ENCODE measurements around the gene BMF. TPM values are rescaled to one million over a fixed set of nuclear protein-coding genes. Genes with fewer than 3 reads are reported as not detected.
A peak's percentile ranks its signal among the peaks of the same experiment; 100 is the strongest.

BMF gene
- total RNA-seq, 1 experiment from 2014 or later = 6.2 TPM

DNA sequence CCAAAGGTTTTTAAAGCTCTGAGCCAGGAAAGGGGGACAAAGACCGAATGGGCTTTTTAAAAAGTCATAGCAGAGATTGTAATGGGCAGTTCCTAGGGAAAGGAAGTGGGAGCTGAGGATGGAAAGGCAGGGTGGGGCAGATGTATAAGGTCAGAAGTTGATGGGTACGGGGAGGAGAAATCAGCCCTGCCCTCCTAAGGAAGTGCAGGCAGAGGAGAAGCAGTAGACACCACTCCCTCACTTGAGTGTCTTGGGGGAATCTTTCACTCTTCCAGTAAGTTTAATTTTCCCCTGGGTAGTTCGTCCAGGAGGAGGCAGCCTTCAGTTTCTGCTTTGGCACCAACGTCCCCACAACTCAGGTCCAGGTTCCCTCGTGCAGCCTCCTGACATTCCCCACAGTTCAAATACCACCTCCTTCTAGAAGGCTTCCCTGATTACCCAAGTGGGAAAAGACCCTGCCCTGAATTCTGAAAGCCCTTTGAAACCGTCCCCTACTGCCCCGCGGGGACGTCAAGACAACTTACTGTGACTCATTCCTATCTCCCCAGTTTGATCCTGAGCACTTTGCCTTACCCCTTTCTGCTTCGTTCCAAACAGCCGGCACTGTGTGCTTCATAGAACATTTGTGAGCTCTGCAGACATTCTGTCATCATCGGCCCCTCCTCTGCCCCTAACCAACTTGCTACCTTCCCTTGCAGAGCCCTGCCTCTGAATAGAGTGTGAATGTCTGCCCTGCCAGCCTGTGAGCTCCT lies 55.4 kb downstream of the BMF start:
- DNase-seq (ENCODE audit: low read depth in 1 of 2, low spot score in 2 of 2) = peak in 1 of 2 experiments; percentile 30
- peaks cover 22% of the 10 kb centered on the region for H3K4me1 ChIP-seq (replicated peaks)
- H3K36me3 ChIP-seq = 0 out of 2 replicates have a peak, but pooled peaks cover under 1% of the 10 kb centered on the region
- no peaks in the 10 kb centered on the region for H3K9me3 ChIP-seq (replicated peaks)
- no peak overlapping the region for H3K4me3 ChIP-seq
- no peaks in the 10 kb centered on the region for H3K27me3 ChIP-seq (replicated peaks)
- no peak overlapping the region for H3K27ac ChIP-seq

DNA sequence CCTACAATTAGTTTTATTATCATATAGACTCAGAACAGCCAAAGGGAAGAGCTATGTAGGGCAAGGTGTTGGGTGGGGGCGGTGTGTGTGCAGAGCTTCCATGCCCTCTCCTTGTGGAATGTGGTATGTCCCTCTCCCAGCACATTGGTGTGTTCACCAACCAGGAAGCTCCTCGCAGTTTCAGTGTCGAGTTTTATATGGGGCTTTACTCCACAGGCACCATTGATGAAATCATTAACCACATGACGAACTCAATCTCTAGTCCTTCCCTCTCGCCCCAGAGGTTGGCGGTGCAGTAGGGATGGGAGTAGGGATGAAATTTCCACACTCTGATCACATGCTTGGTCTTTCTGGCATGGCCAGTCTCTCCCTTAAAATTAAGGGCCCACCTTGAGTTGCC lies 56.1 kb downstream of the BMF start:
- no peaks in the 10 kb centered on the region for H3K27me3 ChIP-seq (replicated peaks)
- H3K9me3 ChIP-seq (replicated peaks) = no peaks in the 10 kb centered on the region
- peak in 1 of 2 experiments; percentile 15 for DNase-seq (ENCODE audit: low read depth in 1 of 2, low spot score in 2 of 2)
- H3K4me1 ChIP-seq (replicated peaks) = peaks cover 28% of the 10 kb centered on the region
- no peak overlapping the region for H3K27ac ChIP-seq
- H3K36me3 ChIP-seq = peaks cover 5% of the 10 kb centered on the region; the same call in 1 of the 2 replicates
- no peak overlapping the region for H3K4me3 ChIP-seq

DNA sequence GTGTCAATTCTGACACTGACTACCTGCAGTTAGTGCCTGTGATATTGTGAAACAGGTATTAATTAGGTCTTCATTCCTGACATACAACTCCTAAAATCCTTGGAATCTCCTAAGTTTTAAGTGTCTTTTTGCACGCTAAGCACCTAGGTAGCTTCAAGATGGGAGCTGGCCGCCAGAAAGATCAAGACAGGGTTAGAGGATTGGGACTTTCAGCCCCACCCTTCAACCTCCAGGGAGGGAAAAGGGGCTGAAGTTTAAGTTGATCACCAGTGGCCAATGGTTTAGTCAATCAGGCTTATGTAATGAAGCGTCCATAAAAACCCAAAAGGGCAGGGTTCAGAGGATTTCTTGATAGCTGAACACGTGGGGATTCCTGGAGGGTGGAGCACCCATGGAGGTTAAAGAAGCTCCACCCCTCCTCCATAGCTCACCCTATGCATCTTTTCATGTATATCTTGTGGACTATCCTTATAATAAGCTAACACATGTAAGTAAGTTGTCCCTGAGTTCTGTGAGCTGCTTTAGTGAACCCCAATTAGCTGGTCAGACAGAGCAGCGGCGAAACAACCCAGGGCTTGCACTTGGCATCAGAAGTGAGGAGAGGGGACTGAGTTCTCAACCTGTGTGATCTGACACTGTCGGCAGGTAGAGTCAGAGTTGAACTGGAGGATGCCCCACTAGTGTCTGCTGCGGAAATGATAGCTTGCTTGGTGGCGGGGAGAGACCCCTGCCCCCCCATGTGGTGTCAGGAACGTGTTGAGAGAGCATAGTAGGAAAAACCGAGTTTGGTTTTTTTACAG lies 56.9 kb downstream of the BMF start:
- no peak overlapping the region for H3K27ac ChIP-seq
- peaks cover 36% of the 10 kb centered on the region for H3K4me1 ChIP-seq (replicated peaks)
- H3K9me3 ChIP-seq (replicated peaks) = no peaks in the 10 kb centered on the region
- no peaks in the 10 kb centered on the region for H3K27me3 ChIP-seq (replicated peaks)
- peaks cover 5% of the 10 kb centered on the region; the same call in 1 of the 2 replicates for H3K36me3 ChIP-seq
- DNase-seq (ENCODE audit: low read depth in 1 of 2, low spot score in 2 of 2) = peak in 1 of 2 experiments; percentile 28
- H3K4me3 ChIP-seq = no peak overlapping the region

DNA sequence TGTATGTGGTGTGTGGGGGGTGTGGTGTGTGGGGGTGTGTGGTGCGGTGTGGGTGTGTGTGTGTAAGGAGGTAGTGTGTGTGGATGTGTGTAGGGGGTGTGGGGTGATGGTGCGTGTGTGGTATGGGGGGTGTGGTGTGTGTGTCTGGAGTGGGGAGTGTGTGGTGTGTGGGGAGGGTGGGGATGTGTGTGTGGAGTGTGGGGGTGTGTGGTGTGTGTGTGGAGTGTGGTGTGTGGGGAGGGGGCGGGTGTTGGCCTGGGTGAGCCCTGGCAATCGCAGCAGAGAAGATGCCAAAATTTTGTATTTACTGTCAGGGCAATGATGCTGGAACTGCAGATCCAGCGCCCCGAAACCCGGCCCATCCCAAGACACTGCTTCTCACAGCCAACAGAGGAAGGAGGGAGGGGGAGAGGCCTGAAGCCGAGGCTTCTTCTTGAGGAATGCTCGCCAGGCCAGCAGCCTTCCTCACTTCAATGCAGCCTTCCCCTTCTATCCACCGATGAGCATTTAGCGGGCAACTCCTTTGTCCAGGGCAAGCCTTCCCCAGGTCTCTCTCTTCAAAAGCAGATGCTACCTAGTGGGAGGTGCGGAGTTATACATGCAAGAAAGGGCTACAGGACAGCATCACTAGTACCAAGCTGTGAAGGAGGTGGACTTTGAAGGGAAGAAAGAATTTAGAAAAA lies 57.8 kb downstream of the BMF start:
- Histone ChIP-seq H3K27ac (no peak overlapping the region), H3K9me3 (replicated peaks) (no peaks in the 10 kb centered on the region), H3K36me3 (peaks cover 5% of the 10 kb centered on the region; the same call in 1 of the 2 replicates), H3K27me3 (replicated peaks) (no peaks in the 10 kb centered on the region), H3K4me1 (replicated peaks) (peaks cover 43% of the 10 kb centered on the region), H3K4me3 (no peak overlapping the region)
- peak in 1 of 2 experiments; percentile 40 for DNase-seq (ENCODE audit: low read depth in 1 of 2, low spot score in 2 of 2)

DNA sequence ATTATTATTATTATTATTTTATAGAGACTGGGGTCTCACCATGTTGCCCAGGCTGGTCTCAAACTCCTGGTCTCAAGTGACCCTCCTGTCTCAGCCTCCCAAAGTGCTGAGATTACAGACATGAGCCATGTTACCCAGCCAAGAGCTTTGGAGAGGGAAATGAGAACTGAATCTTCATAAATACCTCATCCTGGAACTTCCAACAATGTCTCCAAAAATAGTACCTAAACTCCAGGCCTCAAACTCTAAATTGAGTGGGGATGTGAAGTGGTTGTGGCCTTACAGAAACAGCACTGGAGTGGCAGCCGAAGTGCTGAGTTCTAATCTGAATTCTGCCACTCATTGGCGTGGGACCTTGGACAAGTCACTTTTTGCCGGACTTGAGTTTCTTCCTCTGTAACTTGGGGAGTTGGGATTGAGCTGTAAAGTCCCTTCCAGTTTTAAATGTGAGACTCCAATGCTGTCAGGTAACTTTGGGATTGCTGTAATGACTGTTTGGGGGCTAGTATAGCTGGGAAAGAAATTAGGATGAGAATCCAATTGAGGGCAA lies 59.7 kb downstream of the BMF start:
- Histone ChIP-seq H3K4me1 (replicated peaks) (peaks cover 42% of the 10 kb centered on the region), H3K27ac (no peak overlapping the region), H3K9me3 (replicated peaks) (no peaks in the 10 kb centered on the region), H3K36me3 (peaks cover 5% of the 10 kb centered on the region; the same call in 1 of the 2 replicates), H3K27me3 (replicated peaks) (no peaks in the 10 kb centered on the region), H3K4me3 (no peak overlapping the region)
- DNase-seq (ENCODE audit: low read depth in 1 of 2, low spot score in 2 of 2) = no peak

DNA sequence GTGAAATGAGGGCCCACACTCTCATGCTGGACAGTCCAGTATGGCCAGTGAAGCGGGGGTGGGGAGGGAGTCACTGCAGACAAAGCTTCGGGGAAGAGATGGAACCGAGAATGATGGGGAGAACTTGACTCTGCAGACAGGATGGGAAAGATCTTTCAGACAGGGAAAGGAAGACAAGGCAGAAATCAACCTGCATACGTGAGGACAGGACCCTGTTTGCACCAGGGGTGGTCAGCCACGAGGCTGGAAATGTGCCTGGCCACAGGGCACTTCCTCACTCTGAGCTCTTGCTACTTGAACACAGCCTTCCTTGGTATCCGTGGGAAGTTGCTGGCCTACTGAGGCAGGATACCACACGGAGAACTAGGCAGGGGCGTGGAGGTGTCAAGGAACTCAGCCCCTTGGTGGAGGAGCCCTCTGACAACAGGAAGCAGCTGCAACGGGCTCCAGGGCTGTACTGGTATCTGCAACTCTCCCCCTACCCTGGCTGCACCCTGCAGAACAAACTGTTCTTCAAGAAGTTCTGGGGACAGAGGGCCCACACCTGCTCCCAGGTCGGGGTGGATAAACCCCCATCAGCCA lies 60.4 kb downstream of the BMF start:
- Histone ChIP-seq H3K36me3 (peaks cover 5% of the 10 kb centered on the region; the same call in 1 of the 2 replicates), H3K4me1 (replicated peaks) (peaks cover 37% of the 10 kb centered on the region), H3K27me3 (replicated peaks) (no peaks in the 10 kb centered on the region), H3K9me3 (replicated peaks) (no peaks in the 10 kb centered on the region), H3K4me3 (no peak overlapping the region), H3K27ac (peak overlapping the region; percentile 61)
- DNase-seq (ENCODE audit: low read depth in 1 of 2, low spot score in 2 of 2) = peak in 1 of 2 experiments; percentile 27

DNA sequence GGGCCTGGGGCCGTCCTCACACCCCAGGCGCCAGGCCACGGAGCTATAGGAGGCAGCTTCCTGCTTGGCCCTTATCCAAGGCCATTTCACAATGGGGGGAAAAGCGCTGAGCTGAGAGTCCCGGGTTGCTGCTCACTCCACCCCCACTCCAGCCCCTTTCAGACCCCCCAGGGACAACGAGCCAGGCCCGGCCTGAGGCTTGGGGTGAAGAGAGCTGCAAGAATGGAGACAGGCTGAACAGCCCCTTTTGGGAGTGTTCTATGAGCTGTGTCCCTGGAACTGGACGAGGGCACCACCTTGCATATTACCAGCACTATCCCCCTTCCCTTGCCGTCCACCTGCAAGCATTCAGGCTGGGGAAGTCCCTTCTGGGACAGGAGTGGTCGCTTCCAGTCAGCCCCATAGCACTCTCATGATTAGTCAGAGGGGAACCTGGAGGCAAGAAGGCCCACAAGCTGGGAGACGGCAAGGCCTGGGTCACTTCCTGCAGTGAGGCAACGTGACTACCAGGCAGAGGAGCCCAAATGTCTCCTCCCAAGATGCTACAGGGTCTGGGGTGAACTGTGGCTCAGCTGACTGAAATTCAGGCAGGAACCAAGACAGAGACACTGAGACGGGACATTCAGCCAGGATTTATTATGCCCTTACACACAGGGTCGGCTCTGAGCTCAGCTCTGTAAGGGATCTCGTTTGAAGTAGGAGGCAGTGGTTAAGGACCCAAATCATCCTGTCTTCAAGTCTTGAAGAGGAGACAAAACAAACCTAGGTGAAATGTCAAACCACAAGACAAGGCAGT lies 61.1 kb downstream of the BMF start:
- Histone ChIP-seq H3K27me3 (replicated peaks) (no peaks in the 10 kb centered on the region), H3K4me3 (no peak overlapping the region), H3K27ac (peak overlapping the region; percentile 61), H3K36me3 (peaks cover 5% of the 10 kb centered on the region; the same call in 1 of the 2 replicates), H3K4me1 (replicated peaks) (peaks cover 37% of the 10 kb centered on the region), H3K9me3 (replicated peaks) (no peaks in the 10 kb centered on the region)
- DNase-seq (ENCODE audit: low read depth in 1 of 2, low spot score in 2 of 2) = peak; percentile 66 to 78

DNA sequence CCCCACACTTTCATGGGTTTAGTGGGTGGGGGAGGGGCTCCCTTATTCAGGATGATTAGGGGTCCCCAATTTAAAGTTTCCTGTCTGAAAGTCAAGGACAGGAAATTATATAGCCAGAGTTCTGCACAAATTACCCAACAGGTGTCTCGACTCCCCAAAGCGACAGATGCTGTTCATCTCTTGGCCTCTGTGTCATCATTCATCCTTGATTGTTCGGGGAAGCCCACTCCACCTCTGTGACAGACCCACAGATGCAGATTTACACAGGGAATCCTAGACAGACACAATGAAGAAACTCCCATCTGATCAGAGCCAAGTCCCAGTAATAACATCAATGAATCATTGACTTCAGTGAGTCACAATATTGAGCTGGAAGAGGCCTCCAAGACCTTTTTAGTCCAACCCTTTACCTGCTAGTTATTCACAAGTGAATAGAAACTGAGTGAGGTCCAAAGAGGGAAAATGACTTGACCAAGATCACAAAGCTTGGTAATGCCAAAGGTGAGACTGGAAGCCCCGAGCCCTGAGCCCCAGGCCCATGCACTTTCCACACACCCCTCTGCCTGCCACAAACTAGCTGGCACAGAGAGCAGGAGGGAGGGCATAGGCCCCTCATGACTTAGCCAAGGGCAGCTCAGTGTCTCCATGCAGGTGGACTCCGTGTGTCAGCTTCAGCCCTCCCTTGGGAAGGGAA lies 61.8 kb downstream of the BMF start:
- DNase-seq (ENCODE audit: low read depth in 1 of 2, low spot score in 2 of 2) = peak in 1 of 2 experiments; percentile 61
- no peaks in the 10 kb centered on the region for H3K9me3 ChIP-seq (replicated peaks)
- H3K27ac ChIP-seq = peak overlapping the region; percentile 61
- no peak overlapping the region for H3K4me3 ChIP-seq
- peaks cover 37% of the 10 kb centered on the region for H3K4me1 ChIP-seq (replicated peaks)
- H3K36me3 ChIP-seq = peaks cover 5% of the 10 kb centered on the region; the same call in 1 of the 2 replicates
- no peaks in the 10 kb centered on the region for H3K27me3 ChIP-seq (replicated peaks)

DNA sequence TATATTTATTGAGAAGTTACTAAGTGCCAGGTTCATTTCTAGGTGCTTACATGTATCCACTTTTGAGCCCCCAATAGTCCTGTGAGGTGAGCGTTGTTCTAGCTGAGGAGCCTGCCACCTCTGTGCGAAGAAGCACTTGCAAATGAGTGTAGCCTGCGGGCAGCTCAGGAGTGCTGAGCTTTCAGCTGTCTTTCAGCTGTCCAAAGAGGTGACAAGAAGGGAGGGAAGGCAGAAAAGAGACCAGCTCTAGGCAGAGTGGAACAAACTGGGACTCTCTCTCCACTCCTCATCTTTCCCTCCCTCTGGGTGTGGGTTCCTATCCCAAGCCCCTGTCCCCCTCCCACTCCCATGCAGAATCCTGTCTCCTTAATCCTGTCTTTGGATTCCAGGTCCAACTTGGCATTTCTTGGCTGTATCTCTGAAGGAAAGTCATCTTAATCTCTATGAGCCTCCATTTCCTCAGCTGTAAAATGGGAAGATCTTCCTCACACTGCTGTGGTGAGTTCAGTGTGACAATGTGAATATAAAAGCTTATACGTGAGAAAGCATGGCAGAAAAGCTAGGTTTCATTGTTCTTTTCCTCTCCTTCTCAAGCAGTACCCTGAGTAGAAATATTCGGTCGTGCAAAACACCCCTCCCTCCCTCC lies 63.0 kb downstream of the BMF start:
- H3K9me3 ChIP-seq (replicated peaks) = no peaks in the 10 kb centered on the region
- no peak overlapping the region for H3K4me3 ChIP-seq
- H3K27ac ChIP-seq = no peak overlapping the region
- H3K36me3 ChIP-seq = peaks cover 5% of the 10 kb centered on the region; the same call in 1 of the 2 replicates
- peaks cover 37% of the 10 kb centered on the region for H3K4me1 ChIP-seq (replicated peaks)
- H3K27me3 ChIP-seq (replicated peaks) = no peaks in the 10 kb centered on the region
- peak in 1 of 2 experiments; percentile 22 for DNase-seq (ENCODE audit: low read depth in 1 of 2, low spot score in 2 of 2)

DNA sequence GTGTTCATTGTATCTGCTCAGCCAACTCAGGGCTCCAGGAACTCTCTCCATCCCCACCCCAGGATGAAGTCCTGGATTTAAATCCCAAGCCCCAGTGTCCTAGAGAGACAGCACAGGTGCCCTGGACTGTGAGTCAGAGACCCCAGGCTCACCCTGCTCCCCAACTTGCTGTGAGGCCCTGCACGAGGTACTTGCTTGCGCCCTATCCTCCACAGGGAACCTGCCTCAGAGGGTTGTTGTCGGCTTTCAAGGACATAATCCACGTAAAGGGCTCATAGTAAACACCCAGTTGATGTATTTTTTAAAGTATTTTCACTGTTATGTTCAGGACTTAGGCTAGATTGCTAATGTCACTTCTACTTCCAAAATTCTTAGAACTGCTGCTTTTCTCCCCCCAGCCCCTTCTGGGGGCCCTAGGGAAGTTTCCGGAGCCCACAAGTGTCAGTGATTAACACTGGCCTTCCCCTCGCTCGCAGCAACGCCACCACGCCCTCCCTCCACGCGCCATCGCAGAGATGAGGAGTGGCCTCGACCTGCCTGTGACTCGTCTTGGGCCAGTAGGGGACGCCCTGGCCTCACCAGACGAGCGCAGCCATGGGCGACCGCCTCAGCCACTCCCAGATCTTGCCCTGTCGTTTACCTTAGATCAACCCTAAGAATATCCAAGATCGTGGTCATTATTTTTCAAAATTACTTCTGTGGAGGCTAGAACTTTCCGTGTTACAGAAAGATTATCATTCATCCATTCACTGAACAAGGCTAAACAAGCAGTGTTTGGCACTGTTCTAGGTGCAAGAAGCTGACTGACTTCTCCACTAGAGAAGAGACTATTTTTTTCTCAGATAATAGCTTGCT lies 63.7 kb downstream of the BMF start:
- Histone ChIP-seq H3K4me3 (no peak overlapping the region), H3K4me1 (replicated peaks) (peaks cover 39% of the 10 kb centered on the region), H3K9me3 (replicated peaks) (no peaks in the 10 kb centered on the region), H3K36me3 (peaks cover 5% of the 10 kb centered on the region; the same call in 1 of the 2 replicates), H3K27me3 (replicated peaks) (no peaks in the 10 kb centered on the region), H3K27ac (no peak overlapping the region)
- peak; percentile 78 to 89 for DNase-seq (ENCODE audit: low read depth in 1 of 2, low spot score in 2 of 2)
